Left lung (tissue), 10 donors: Measurements from ENCODE around the gene PIEZO2. TPM values are rescaled to one million over a fixed set of nuclear protein-coding genes. Genes with fewer than 3 reads are reported as not detected.

Source experiments
- ATAC-seq: fragments of 200-7000 bp; cut with Tn5 transposase; one replicate; pipeline ENCODE4 v1.9.1; 2020; ENCODE audit warnings: moderate library complexity
- DNase-seq, 4 donors: peaks; one replicate each; pipeline ENCODE4 v3.0.0-alpha.2; 2013 to 2020
- H3K27ac ChIP-seq, 2 donors: fragments of 200-600 bp; sonication (generic) in 1 of 2; one replicate each; pipeline versions ENCODE4 v1.5.0 to v1.8.0; 2020 to 2021
- H3K27me3 ChIP-seq, 2 donors: fragments of 200-600 bp; sonication (generic) in 1 of 2; one replicate each; pipeline versions ENCODE4 v1.5.0 to v1.8.0; 2020 to 2021
- H3K36me3 ChIP-seq, 2 donors: fragments of 200-600 bp; sonication (generic) in 1 of 2; one replicate each; pipeline versions ENCODE4 v1.5.0 to v1.8.0; 2020 to 2021
- H3K4me1 ChIP-seq, 2 donors: fragments of 200-600 bp; one replicate each; pipeline ENCODE4 v1.8.0; 2021
- H3K4me3 ChIP-seq, 2 donors: fragments of 200-600 bp; sonication (generic) in 1 of 2; one replicate each; pipeline versions ENCODE4 v1.5.0 to v1.8.0; 2020 to 2021; ENCODE audit warnings: mild to moderate bottlenecking in 1 of 2
- H3K9me3 ChIP-seq, 2 donors: fragments of 200-600 bp; sonication (generic) in 1 of 2; one replicate each; pipeline versions ENCODE4 v1.5.0 to v1.8.0; 2020 to 2021
- CTCF ChIP-seq, 2 donors: fragments of 200-600 bp; sonication (generic) in 1 of 2; IDR thresholded peaks; one replicate each; pipeline versions ENCODE4 v1.5.0 to v1.8.0; 2021; ENCODE audit warnings: antibody characterized with exemption in 2 of 2
- intact Hi-C, 2 donors: fragments of 100-400 bp; cut with DNase I; formaldehyde crosslinking; loops; one replicate each; pipeline versions ENCODE4 v1.11.2 to v1.14.2; 2022
- polyA plus RNA-seq, 6 donors: library from polyadenylated mRNA; unstranded; fragments of 120-200 nt; gene quantifications; one replicate each; pipeline ENCODE4 v1.2.1, GENCODE V29; 2013; ENCODE audit not compliant: insufficient read length in 6 of 6
- total RNA-seq, 2 donors: library from RNA; stranded (reverse); fragmentation: NEBNext Ultra II Directional; extraction: Animal tissue kit (Norgen Biotek cat#: 25700); gene quantifications; one replicate each; pipeline ENCODE4 v1.2.1, GENCODE V29; 2021
- donor health status: DM: no; HTN: yes; CAD: no.
- donor health status: DM: no; HTN: no; CAD: no.

The PIEZO2 gene
- total and polyA plus RNA-seq, 8 donors = 40.3 to 270 (median 233) TPM

GRCh38 chr18:10841203-10841602 lies 308.2 kb downstream of the PIEZO2 start:
- ATAC-seq (peak; percentile 73), DNase-seq (peak in 3 of 4 donors; percentile 44 to 91 (median 76))
- H3K36me3 ChIP-seq = no peaks in the 10 kb centered on the region
- peak overlapping the region in 1 of 2 donors; percentile 24 for H3K27ac ChIP-seq
- intact Hi-C loops = no loop called here
- H3K4me3 ChIP-seq = no peak overlapping the region
- no peak for TF ChIP-seq CTCF (IDR thresholded peaks at IDR 0.05)
- no peaks in the 10 kb centered on the region for H3K27me3 ChIP-seq
- H3K4me1 ChIP-seq = no peaks in the 10 kb centered on the region
- no peaks in the 10 kb centered on the region for H3K9me3 ChIP-seq

GRCh38 chr18:10840743-10841142 lies 308.6 kb downstream of the PIEZO2 start:
- ATAC-seq (peak; percentile 44), DNase-seq (peak in 2 of 4 donors; percentile 83 to 85)
- H3K4me3 ChIP-seq = no peak overlapping the region
- H3K9me3 ChIP-seq = no peaks in the 10 kb centered on the region
- H3K27ac ChIP-seq = peak overlapping the region in 1 of 2 donors; percentile 24
- intact Hi-C loops = no loop called here
- H3K4me1 ChIP-seq = no peaks in the 10 kb centered on the region
- TF ChIP-seq CTCF (IDR thresholded peaks at IDR 0.05) = no peak
- H3K36me3 ChIP-seq = no peaks in the 10 kb centered on the region
- no peaks in the 10 kb centered on the region for H3K27me3 ChIP-seq

- no peak for TF ChIP-seq CTCF (IDR thresholded peaks at IDR 0.05)
- DNase-seq = no peak
- Histone ChIP-seq H3K9me3 (no peaks in the 10 kb centered on the region), H3K27me3 (no peaks in the 10 kb centered on the region), H3K4me3 (no peak overlapping the region), H3K27ac (peak overlapping the region in 1 of 2 donors; percentile 22), H3K4me1 (no peaks in the 10 kb centered on the region), H3K36me3 (no peaks in the 10 kb centered on the region)
- intact Hi-C loops = no loop called here
- no peak for ATAC-seq
These were observed 309.9 kb downstream of the PIEZO2 start for GRCh38 chr18:10839421-10839820.

GRCh38 chr18:10838553-10838952 lies 310.8 kb downstream of the PIEZO2 start:
- intact Hi-C loops = no loop called here
- Histone ChIP-seq H3K9me3 (no peaks in the 10 kb centered on the region), H3K27ac (peak overlapping the region in 1 of 2 donors; percentile 22), H3K27me3 (no peaks in the 10 kb centered on the region), H3K4me1 (no peaks in the 10 kb centered on the region), H3K36me3 (no peaks in the 10 kb centered on the region), H3K4me3 (no peak overlapping the region)
- ATAC-seq (no peak), DNase-seq (no peak)
- no peak for TF ChIP-seq CTCF (IDR thresholded peaks at IDR 0.05)

GRCh38 chr18:10834128-10834815 lies 315.1 kb downstream of the PIEZO2 start:
- H3K27ac ChIP-seq = no peak overlapping the region
- no peaks in the 10 kb centered on the region for H3K36me3 ChIP-seq
- no peaks in the 10 kb centered on the region for H3K9me3 ChIP-seq
- no peak for ATAC-seq
- TF ChIP-seq CTCF (IDR thresholded peaks at IDR 0.05) = no peak
- no peak for DNase-seq
- no peaks in the 10 kb centered on the region for H3K27me3 ChIP-seq
- H3K4me3 ChIP-seq = no peak overlapping the region
- H3K4me1 ChIP-seq = no peaks in the 10 kb centered on the region
- intact Hi-C loops = no loop called here
